ENCODE results near the gene OR8J1. TPM values are rescaled to one million over a fixed set of nuclear protein-coding genes. Genes with fewer than 3 reads are reported as not detected.

The OR8J1 gene
- not detected for total RNA-seq

- intact Hi-C loops (cut with DNase I), result no loop called here
- WGBS, result 67% methylated on average over 2 of the region's 2 CpGs
- Histone ChIP-seq H3K27me3 (no peaks in the 10 kb centered on the region), H3K9me3 (no peaks in the 10 kb centered on the region), H3K4me3 (no peak within 1 kb of the TSS), H3K27ac (replicated peaks in 1 of 4) (no peak within 1 kb of the TSS), H3K36me3 (no peaks in the 10 kb centered on the region), H3K4me1 (no peaks in the 10 kb centered on the region)
- no peak for TF ChIP-seq CTCF (IDR thresholded peaks at IDR 0.05)
- no peak for TF ChIP-seq POLR2AphosphoS5 (IDR thresholded peaks at IDR 0.05)
- TF ChIP-seq EP300 (IDR thresholded peaks at IDR 0.05), result no peak
- TF ChIP-seq POLR2A (IDR thresholded peaks at IDR 0.05; ENCODE audit: low read depth), result no peak
- DNase-seq (ENCODE audit: extremely low spot score), result no peak
Measured at GRCh38 chr11:56353991-56354390, at the start of gene OR8J1. OR8J1 (plus strand) TSS chr11:56354291; CDS start chr11:56360247, 5,956 bp downstream.

- H3K4me1 ChIP-seq, result no peaks in the 10 kb centered on the region
- no peaks in the 10 kb centered on the region for H3K9me3 ChIP-seq
- no peaks in the 10 kb centered on the region for H3K27me3 ChIP-seq
- intact Hi-C loops (cut with DNase I), result no loop called here
- no CpG with 5 or more reads among the region's 3 CpGs for WGBS
- H3K36me3 ChIP-seq, result no peaks in the 10 kb centered on the region
- no peak for TF ChIP-seq CTCF (IDR thresholded peaks at IDR 0.05)
- H3K27ac ChIP-seq (replicated peaks in 1 of 4), result no peak overlapping the region
- DNase-seq (ENCODE audit: extremely low spot score), result no peak
- no peak overlapping the region for H3K4me3 ChIP-seq
Measured at GRCh38 chr11:56307836-56308235, 46.3 kb upstream of the OR8J1 start.

GRCh38 chr11:56314844-56315243 lies 39.2 kb upstream of the OR8J1 start, which contains the start of gene OR8K3:
OR8K3 (plus strand) TSS chr11:56315144; CDS start chr11:56318307, 3,163 bp downstream.
- intact Hi-C loops (cut with DNase I), result no loop called here
- H3K4me1 ChIP-seq, result no peaks in the 10 kb centered on the region
- no peak for DNase-seq (ENCODE audit: extremely low spot score)
- H3K9me3 ChIP-seq, result no peaks in the 10 kb centered on the region
- no peak within 1 kb of the TSS for H3K4me3 ChIP-seq
- H3K27me3 ChIP-seq, result no peaks in the 10 kb centered on the region
- TF ChIP-seq EP300 (IDR thresholded peaks at IDR 0.05) (no peak), POLR2AphosphoS5 (IDR thresholded peaks at IDR 0.05) (no peak), POLR2A (IDR thresholded peaks at IDR 0.05; ENCODE audit: low read depth) (no peak), CTCF (IDR thresholded peaks at IDR 0.05) (no peak)
- H3K27ac ChIP-seq (replicated peaks in 1 of 4), result no peak within 1 kb of the TSS
- no peaks in the 10 kb centered on the region for H3K36me3 ChIP-seq

- no peaks in the 10 kb centered on the region for H3K27me3 ChIP-seq
- H3K9me3 ChIP-seq, result no peaks in the 10 kb centered on the region
- TF ChIP-seq EP300 (IDR thresholded peaks at IDR 0.05), result no peak
- no peaks in the 10 kb centered on the region for H3K36me3 ChIP-seq
- no peak for DNase-seq (ENCODE audit: extremely low spot score)
- intact Hi-C loops (cut with DNase I), result no loop called here
- no peak overlapping the region for H3K4me3 ChIP-seq
- H3K27ac ChIP-seq (replicated peaks in 1 of 4), result no peak overlapping the region
- WGBS, result 90% methylated on average over 8 of the region's 34 CpGs
- no peaks in the 10 kb centered on the region for H3K4me1 ChIP-seq
Measured at GRCh38 chr11:56331861-56332491, 22.1 kb upstream of the OR8J1 start.

- Histone ChIP-seq H3K27ac (replicated peaks in 1 of 4) (no peak overlapping the region), H3K4me1 (no peaks in the 10 kb centered on the region), H3K9me3 (no peaks in the 10 kb centered on the region), H3K36me3 (no peaks in the 10 kb centered on the region), H3K27me3 (no peaks in the 10 kb centered on the region), H3K4me3 (no peak overlapping the region)
- DNase-seq (ENCODE audit: extremely low spot score), result no peak
- no peak for TF ChIP-seq POLR2AphosphoS5 (IDR thresholded peaks at IDR 0.05)
- TF ChIP-seq POLR2A (IDR thresholded peaks at IDR 0.05; ENCODE audit: low read depth), result no peak
- no peak for TF ChIP-seq EP300 (IDR thresholded peaks at IDR 0.05)
- TF ChIP-seq CTCF (IDR thresholded peaks at IDR 0.05), result no peak
- intact Hi-C loops (cut with DNase I), result no loop called here
- 62% methylated on average over 3 of the region's 3 CpGs for WGBS
Measured at GRCh38 chr11:56333156-56333555, 20.9 kb upstream of the OR8J1 start.

Data from esophagus muscularis mucosa (tissue), 4 donors.